T-helper 17 cell (primary cell): ENCODE measurements around the gene RINL. TPM values are rescaled to one million over a fixed set of nuclear protein-coding genes. Genes with fewer than 3 reads are reported as not detected.

Experiments
- ATAC-seq: fragments of 150-1000 bp; cut with Tn5 transposase; 2 replicates; pipeline ENCODE4 v1.10.0; 2021; ENCODE audit warnings: mild to moderate bottlenecking, moderate library complexity
- DNase-seq, 3 donors: peaks; one replicate each; pipeline versions ENCODE4 v3.0.0 to v3.0.0-alpha.2; 2020 to 2021
- H3K9me3 ChIP-seq: one replicate; pipeline ENCODE4 v1.7.0; 2013; ENCODE audit warnings: low read length, mild to moderate bottlenecking; ENCODE audit not compliant: control insufficient read depth, poor library complexity, severe bottlenecking
- H3K27ac Mint-ChIP-seq: one replicate; pipeline ENCODE4 v1.8.0; 2022; ENCODE audit warnings: mild to moderate bottlenecking, moderate library complexity, mixed read lengths
- H3K27me3 Mint-ChIP-seq: one replicate; pipeline ENCODE4 v1.8.0; 2022; ENCODE audit warnings: mixed read lengths
- H3K36me3 Mint-ChIP-seq: one replicate; pipeline ENCODE4 v1.8.0; 2022; ENCODE audit warnings: low read depth, mixed read lengths
- H3K4me1 Mint-ChIP-seq: one replicate; pipeline ENCODE4 v1.8.0; 2022; ENCODE audit warnings: mild to moderate bottlenecking, mixed read lengths
- H3K4me3 Mint-ChIP-seq: one replicate; pipeline ENCODE4 v1.8.0; 2022; ENCODE audit warnings: mild to moderate bottlenecking, moderate library complexity, mixed read lengths
- total RNA-seq, 4 donors: library from RNA in 2 of 4; stranded (reverse) in 2 of 4; gene quantifications; one replicate each; pipeline ENCODE4 v1.2.3 and lab custom pipeline; 2022 to 2026

The RINL gene
- total RNA-seq, 2 donors from 2014 or later, result 46.0 to 50.6 TPM

DNA sequence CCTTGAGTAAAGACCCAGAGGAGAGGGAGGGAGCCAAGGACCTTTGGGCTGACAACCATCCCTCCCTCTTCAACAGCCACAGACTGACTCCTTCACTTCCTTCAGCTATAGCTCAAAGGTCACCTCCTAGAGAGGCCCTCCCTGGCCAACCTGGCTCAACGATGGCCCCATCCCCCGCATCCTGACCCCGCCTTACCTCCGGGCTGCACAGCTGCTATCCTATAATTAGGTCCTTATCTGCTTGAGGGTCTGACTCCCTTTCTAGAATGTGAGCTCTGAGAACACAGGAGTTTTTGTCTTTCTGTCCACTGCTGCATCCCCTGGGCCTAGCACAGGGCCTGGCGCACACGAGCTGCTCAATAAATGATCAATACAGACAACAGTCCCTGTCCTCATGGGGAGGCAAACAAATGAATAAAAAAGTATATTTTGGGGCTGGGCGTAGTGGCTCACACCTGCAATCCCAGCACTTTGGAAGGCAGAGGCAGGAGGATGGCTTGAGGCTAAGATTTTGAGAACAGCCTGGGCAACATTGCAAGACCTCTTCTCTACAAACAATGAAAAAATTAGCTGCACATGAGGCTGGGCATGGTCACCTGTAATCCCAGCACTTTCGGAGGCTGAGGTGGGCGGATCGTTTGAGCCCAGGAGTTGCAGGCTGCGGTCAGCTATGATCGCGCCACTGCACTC lies 58.7 kb downstream of the RINL start:
- H3K27me3 Mint-ChIP-seq, result no peaks in the 10 kb centered on the region
- peaks cover 15% of the 10 kb centered on the region for H3K4me1 Mint-ChIP-seq
- ATAC-seq, result no peak
- no peak overlapping the region for H3K27ac Mint-ChIP-seq
- no peaks in the 10 kb centered on the region for H3K9me3 ChIP-seq
- H3K36me3 Mint-ChIP-seq, result peaks cover 8% of the 10 kb centered on the region
- DNase-seq, result no peak
- H3K4me3 Mint-ChIP-seq, result no peak overlapping the region

Other genes with a start within 250 kb of the RINL start
- gene ACTN4, start 230.6 kb downstream of the RINL start, total RNA-seq, result 100 to 1,000 TPM; 201 to 205 TPM
- gene CAPN12, start 133.8 kb downstream of the RINL start, total RNA-seq, result 1 to 10 TPM; 6.8 to 9.0 TPM
- gene LGALS7, start 104.8 kb downstream of the RINL start, total RNA-seq, result not detected
- gene LGALS7B, start 89.1 kb downstream of the RINL start, total RNA-seq, result not detected
- 1 to 10 TPM; 1.7 to 2.4 TPM for gene LGALS4, start 65.3 kb downstream of the RINL start, total RNA-seq
- gene ECH1, start 46.5 kb downstream of the RINL start, total RNA-seq, result 10 to 100 TPM; 75.5 to 95.8 TPM
- 100 to 1,000 TPM; 477 to 480 TPM for gene HNRNPL, start 28.3 kb downstream of the RINL start, total RNA-seq
- gene SIRT2, start 21.3 kb upstream of the RINL start, total RNA-seq, result 10 to 100 TPM; 68.7 to 68.9 TPM
- 10 to 100 TPM; 49.3 to 63.8 TPM for gene NFKBIB, start 21.7 kb upstream of the RINL start, total RNA-seq
- 1 to 10 TPM in 1 of 2 donors, not detected in 1; 1.3 TPM for gene CCER2, start 33.9 kb upstream of the RINL start, total RNA-seq
- 10 to 100 TPM; 18.6 to 19.5 TPM for gene SARS2, start 52.5 kb upstream of the RINL start, total RNA-seq
- 10 to 100 TPM; 18.9 to 22.0 TPM for gene MRPS12, start 52.7 kb upstream of the RINL start, total RNA-seq
- under 1 TPM in 1 of 2 donors, not detected in 1; 0.16 TPM for gene FBXO17, start 97.5 kb upstream of the RINL start, total RNA-seq
- 1 to 10 TPM in 1 of 2 donors, under 1 TPM in 1; 0.40 to 1.6 TPM for gene FBXO27, start 154.3 kb upstream of the RINL start, total RNA-seq
- gene ACP7, start 206.1 kb upstream of the RINL start, total RNA-seq, result not detected
- gene PAK4, start 247.5 kb upstream of the RINL start, total RNA-seq, result 1 to 10 TPM; 9.6 to 9.7 TPM